AG09319 (cell line): ENCODE measurements around the gene ALG14.

Experiments
- DNase-seq: peaks from one replicate; pipeline ENCODE4 v3.0.0-alpha.2; 2010; ENCODE audit warnings: low read depth; ENCODE audit errors: extremely low read depth
- CTCF ChIP-seq: IDR thresholded peaks from 2 replicates; pipeline ENCODE4 v1.5.1; 2011; ENCODE audit warnings: low read depth, mild to moderate bottlenecking, inconsistent platforms, low read length, moderate library complexity

Gene ALG14

GRCh38 chr1:95041491-95042165, 31.1 kb downstream of the ALG14 start:
- DNase-seq = peak; percentile 66
- TF ChIP-seq CTCF = peak; percentile 79

- DNase-seq = no peak
- TF ChIP-seq CTCF = no peak
Measured at GRCh38 chr1:95040032-95040525, 32.7 kb downstream of the ALG14 start.

- TF ChIP-seq CTCF = no peak
- no peak for DNase-seq
Measured at GRCh38 chr1:95039360-95040031, 33.3 kb downstream of the ALG14 start.

GRCh38 chr1:95035536-95035935, 37.2 kb downstream of the ALG14 start:
- DNase-seq = peak; percentile 72
- TF ChIP-seq CTCF = no peak

GRCh38 chr1:95034506-95034905, 38.2 kb downstream of the ALG14 start:
- TF ChIP-seq CTCF = no peak
- DNase-seq = no peak

GRCh38 chr1:95033843-95034242, 38.9 kb downstream of the ALG14 start:
- TF ChIP-seq CTCF = no peak
- no peak for DNase-seq

- no peak for TF ChIP-seq CTCF
- DNase-seq = no peak
Measured at GRCh38 chr1:95029532-95029931, 43.2 kb downstream of the ALG14 start.
